ENCODE results near the gene TEKT4. TPM values are rescaled to one million over a fixed set of nuclear protein-coding genes. Genes with fewer than 3 reads are reported as not detected.

Gene TEKT4
- not detected in 2 replicates for total RNA-seq

DNA sequence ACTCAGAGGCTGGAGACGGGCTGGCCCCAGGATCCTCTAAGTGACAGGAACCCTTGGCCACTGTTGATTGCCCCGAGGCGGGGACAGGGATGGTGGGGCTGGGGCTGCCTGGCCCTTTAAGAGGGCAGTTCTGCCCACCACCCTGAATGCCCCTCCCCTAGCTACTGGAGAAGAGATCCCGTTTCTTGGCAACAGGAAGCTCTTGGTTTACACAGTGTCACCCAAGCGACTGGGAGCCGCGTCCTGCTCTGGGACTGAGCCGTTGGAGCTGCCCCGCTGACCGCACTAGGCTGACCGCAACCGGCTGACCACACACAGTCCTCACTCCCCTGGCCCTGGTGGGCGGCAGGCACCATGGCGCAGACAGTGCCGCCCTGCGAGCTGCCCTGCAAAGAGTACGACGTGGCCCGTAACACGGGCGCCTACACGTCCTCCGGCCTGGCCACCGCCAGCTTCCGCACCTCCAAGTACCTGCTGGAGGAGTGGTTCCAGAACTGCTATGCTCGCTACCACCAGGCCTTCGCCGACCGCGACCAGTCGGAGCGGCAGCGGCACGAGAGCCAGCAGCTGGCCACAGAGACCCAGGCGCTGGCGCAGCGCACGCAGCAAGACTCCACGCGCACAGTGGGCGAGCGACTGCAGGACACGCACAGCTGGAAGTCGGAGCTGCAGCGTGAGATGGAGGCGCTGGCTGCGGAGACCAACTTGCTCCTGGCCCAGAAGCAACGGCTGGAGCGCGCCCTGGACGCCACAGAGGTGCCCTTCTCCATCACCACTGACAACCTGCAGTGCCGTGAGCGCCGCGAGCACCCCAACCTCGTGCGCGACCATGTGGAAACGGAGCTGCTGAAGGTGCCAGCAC is at the start of gene TEKT4:
Gene TEKT4 (plus strand): TSS at position 205 of the 862 bp plus-strand sequence. CDS start 150 bp downstream, at position 355.

Other genes with a start within 250 kb of the TEKT4 start
- 0.98 and 52.2 TPM in 2 replicates for gene MAL, start 154.3 kb downstream of the TEKT4 start, total RNA-seq

All from mesangial cell (primary cell).